Colonic mucosa (tissue), 4 donors: ENCODE measurements around the gene KCNK3. TPM values are rescaled to one million over a fixed set of nuclear protein-coding genes. Genes with fewer than 3 reads are reported as not detected.

Experiments used
- DNase-seq: peaks from one replicate; pipeline ENCODE4 v3.0.0-alpha.2; 2020
- H3K27ac ChIP-seq: fragments of 200-600 bp; one replicate; pipeline ENCODE4 v1.8.0; 2021
- H3K27me3 ChIP-seq: fragments of 200-600 bp; one replicate; pipeline ENCODE4 v1.8.0; 2021
- H3K36me3 ChIP-seq: fragments of 200-600 bp; one replicate; pipeline ENCODE4 v1.8.0; 2021
- H3K4me1 ChIP-seq: fragments of 200-600 bp; one replicate; pipeline ENCODE4 v1.8.0; 2021; ENCODE audit warnings: mild to moderate bottlenecking
- H3K4me3 ChIP-seq: fragments of 200-600 bp; one replicate; pipeline ENCODE4 v1.8.0; 2021
- H3K9ac ChIP-seq, 2 donors: one replicate each; pipeline ENCODE4 v1.7.0; 2013; ENCODE audit warnings: control low read depth in 2 of 2, low read depth in 2 of 2, low read length in 2 of 2
- H3K9me3 ChIP-seq: fragments of 200-600 bp; one replicate; pipeline ENCODE4 v1.8.0; 2021
- CTCF ChIP-seq: fragments of 200-600 bp; IDR thresholded peaks from one replicate; pipeline ENCODE4 v1.8.0; 2022; ENCODE audit warnings: antibody characterized with exemption, mild to moderate bottlenecking
- intact Hi-C: fragments of 100-400 bp; cut with DNase I; formaldehyde crosslinking; loops from one replicate; pipeline ENCODE4 v1.14.1; 2022
- total RNA-seq, 2 donors: library from RNA; stranded (reverse); fragmentation: NEBNext Ultra II Directional in 1 of 2; extraction: Animal tissue kit (Norgen Biotek cat#: 25700) in 1 of 2; gene quantifications; one replicate each; pipeline ENCODE4 v1.2.1, GENCODE V29; 2021
- donor health status: healthy.
- donor health status: DM: no; HTN: no; CAD: no.
- donor health status: DM: no; HTN: no; CAD: no.

KCNK3 gene
- total RNA-seq, 2 donors from 2014 or later, result 1.2 to 1.5 TPM

- Histone ChIP-seq H3K36me3 (no peaks in the 10 kb centered on the region), H3K4me3 (no peak overlapping the region), H3K27me3 (no peaks in the 10 kb centered on the region), H3K4me1 (no peaks in the 10 kb centered on the region), H3K27ac (no peak overlapping the region), H3K9me3 (no peaks in the 10 kb centered on the region), H3K9ac (no peak overlapping the region)
- DNase-seq, result no peak
- intact Hi-C loops, result no loop called here
- TF ChIP-seq CTCF, result no peak
Observed at GRCh38 chr2:26700078-26700477, 7.6 kb downstream of the KCNK3 start.

- Histone ChIP-seq H3K9ac (no peak overlapping the region), H3K27ac (no peak overlapping the region), H3K36me3 (no peaks in the 10 kb centered on the region), H3K4me3 (no peak overlapping the region), H3K9me3 (no peaks in the 10 kb centered on the region), H3K4me1 (no peaks in the 10 kb centered on the region), H3K27me3 (no peaks in the 10 kb centered on the region)
- intact Hi-C loops, result no loop called here
- no peak for DNase-seq
- TF ChIP-seq CTCF, result no peak
Observed at GRCh38 chr2:26701596-26701995, 9.1 kb downstream of the KCNK3 start.

- Histone ChIP-seq H3K27me3 (no peaks in the 10 kb centered on the region), H3K9ac (no peak overlapping the region), H3K36me3 (no peaks in the 10 kb centered on the region), H3K4me1 (no peaks in the 10 kb centered on the region), H3K4me3 (no peak overlapping the region), H3K9me3 (no peaks in the 10 kb centered on the region), H3K27ac (no peak overlapping the region)
- TF ChIP-seq CTCF, result no peak
- no peak for DNase-seq
- intact Hi-C loops, result no loop called here
Observed at GRCh38 chr2:26702025-26702424, 9.5 kb downstream of the KCNK3 start.

GRCh38 chr2:26704441-26704977 is 12.0 kb downstream of the KCNK3 start:
- no peak overlapping the region for H3K4me3 ChIP-seq
- TF ChIP-seq CTCF, result no peak
- DNase-seq, result no peak
- no peak overlapping the region for H3K9ac ChIP-seq
- no peak overlapping the region for H3K27ac ChIP-seq
- no peaks in the 10 kb centered on the region for H3K9me3 ChIP-seq
- no peaks in the 10 kb centered on the region for H3K36me3 ChIP-seq
- no peaks in the 10 kb centered on the region for H3K27me3 ChIP-seq
- no peaks in the 10 kb centered on the region for H3K4me1 ChIP-seq
- intact Hi-C loops, result no loop called here

GRCh38 chr2:26705126-26705525 is 12.6 kb downstream of the KCNK3 start:
- DNase-seq, result no peak
- Histone ChIP-seq H3K27ac (no peak overlapping the region), H3K4me3 (no peak overlapping the region), H3K27me3 (no peaks in the 10 kb centered on the region), H3K9me3 (no peaks in the 10 kb centered on the region), H3K36me3 (no peaks in the 10 kb centered on the region), H3K9ac (no peak overlapping the region), H3K4me1 (no peaks in the 10 kb centered on the region)
- no peak for TF ChIP-seq CTCF
- intact Hi-C loops, result no loop called here
